ENCODE results near the gene MRPL27. TPM values are rescaled to one million over a fixed set of nuclear protein-coding genes. Genes with fewer than 3 reads are reported as not detected.

MRPL27 gene
- total RNA-seq, 4 donors from 2014 or later, result 16.4 to 72.1 (median 45.8) TPM

DNA sequence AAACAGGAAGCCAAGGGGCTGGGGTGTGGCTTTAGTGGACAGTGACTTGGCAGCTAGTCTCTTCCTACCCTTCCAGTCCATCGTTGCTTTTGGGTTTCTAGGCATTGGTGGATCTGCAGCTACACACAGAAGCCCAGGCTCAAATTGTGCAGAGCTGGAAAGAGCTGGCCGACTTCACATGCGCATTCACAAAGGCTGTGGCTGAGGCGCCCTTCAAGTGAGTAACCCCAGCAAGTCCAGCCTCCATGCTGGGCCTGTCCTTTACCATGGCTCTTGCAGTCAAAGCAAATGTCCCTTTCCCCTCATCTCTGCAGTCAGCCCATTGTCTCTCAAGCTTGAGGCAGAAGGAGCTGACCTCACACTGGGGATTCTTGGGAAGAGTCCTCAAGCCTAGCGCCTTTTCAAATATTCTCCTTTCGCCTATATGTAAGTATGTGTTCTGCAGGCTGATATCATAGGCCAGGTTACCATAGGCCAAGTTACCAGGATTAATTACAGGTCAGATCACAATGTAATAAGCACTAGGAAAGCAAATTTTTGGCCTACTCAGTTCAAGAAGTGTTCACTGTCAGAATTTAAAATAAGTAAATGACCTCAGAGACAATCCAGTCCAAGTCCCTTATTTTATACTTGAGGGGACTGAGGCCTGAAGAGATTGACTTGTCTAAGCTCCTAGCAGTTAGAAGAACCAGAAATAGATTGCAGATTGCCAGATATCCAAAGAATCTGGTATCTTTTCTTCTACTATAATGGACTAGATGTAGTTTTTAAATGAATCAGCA, 6.6 kb upstream of the MRPL27 start:
- no peak for TF ChIP-seq POLR2A (IDR thresholded peaks at IDR 0.05)
- TF ChIP-seq, protein P1, sequence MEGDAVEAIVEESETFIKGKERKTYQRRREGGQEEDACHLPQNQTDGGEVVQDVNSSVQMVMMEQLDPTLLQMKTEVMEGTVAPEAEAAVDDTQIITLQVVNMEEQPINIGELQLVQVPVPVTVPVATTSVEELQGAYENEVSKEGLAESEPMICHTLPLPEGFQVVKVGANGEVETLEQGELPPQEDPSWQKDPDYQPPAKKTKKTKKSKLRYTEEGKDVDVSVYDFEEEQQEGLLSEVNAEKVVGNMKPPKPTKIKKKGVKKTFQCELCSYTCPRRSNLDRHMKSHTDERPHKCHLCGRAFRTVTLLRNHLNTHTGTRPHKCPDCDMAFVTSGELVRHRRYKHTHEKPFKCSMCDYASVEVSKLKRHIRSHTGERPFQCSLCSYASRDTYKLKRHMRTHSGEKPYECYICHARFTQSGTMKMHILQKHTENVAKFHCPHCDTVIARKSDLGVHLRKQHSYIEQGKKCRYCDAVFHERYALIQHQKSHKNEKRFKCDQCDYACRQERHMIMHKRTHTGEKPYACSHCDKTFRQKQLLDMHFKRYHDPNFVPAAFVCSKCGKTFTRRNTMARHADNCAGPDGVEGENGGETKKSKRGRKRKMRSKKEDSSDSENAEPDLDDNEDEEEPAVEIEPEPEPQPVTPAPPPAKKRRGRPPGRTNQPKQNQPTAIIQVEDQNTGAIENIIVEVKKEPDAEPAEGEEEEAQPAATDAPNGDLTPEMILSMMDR (IDR thresholded peaks at IDR 0.05), result no peak
- Histone ChIP-seq H3K4me1 (no peaks in the 10 kb centered on the region), H3K4me3 (no peak overlapping the region), H3K27me3 (no peaks in the 10 kb centered on the region), H3K27ac (no peak overlapping the region), H3K9me3 (no peaks in the 10 kb centered on the region), H3K36me3 (no peaks in the 10 kb centered on the region)
- intact Hi-C loops (cut with DNase I; ENCODE audit: low total_unique reads), result no loop called here
- DNase-seq, result no peak

DNA sequence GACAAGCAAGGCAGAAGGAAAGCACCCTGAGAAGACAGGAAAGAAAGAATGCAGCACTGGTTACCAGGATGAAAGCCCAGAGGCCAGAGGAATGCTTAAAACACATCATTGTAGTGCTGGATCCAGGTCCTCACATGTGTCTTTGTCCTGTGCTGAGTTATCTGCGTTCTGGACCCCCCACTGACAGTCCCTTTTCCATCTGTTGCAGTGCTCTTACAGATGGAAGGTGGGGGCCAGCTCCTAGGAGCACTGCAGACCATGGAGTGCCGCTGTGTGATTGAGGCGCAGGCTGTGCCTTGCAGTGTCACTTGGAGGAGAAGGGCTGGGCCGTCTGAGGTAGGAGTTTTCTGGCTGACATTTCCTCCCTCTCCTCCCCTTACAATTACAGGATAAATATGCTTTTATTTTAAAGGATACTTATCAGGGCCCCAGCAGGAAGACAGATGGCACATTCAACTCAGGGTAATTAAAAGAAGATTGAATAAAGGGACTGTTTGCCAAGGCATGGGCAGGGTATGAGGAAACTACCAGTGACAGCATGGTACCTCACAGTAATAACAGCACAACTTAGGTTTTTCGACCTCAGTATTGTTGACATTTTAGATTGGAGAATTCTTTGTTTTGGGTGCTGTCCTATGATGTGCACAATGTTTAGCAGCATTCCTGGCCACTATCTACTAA, 3.0 kb upstream of the MRPL27 start:
- Histone ChIP-seq H3K9me3 (no peaks in the 10 kb centered on the region), H3K27me3 (no peaks in the 10 kb centered on the region), H3K27ac (no peak overlapping the region), H3K36me3 (no peaks in the 10 kb centered on the region), H3K4me1 (peaks cover 0 to 8% of the 10 kb centered on the region in 2 donors), H3K4me3 (no peak overlapping the region)
- no peak for DNase-seq
- no peak for TF ChIP-seq POLR2A (IDR thresholded peaks at IDR 0.05)
- TF ChIP-seq, protein P1 (IDR thresholded peaks at IDR 0.05), result no peak
- intact Hi-C loops (cut with DNase I; ENCODE audit: low total_unique reads), result no loop called here

- H3K9me3 ChIP-seq, result no peaks in the 10 kb centered on the region
- no peak overlapping the region for H3K27ac ChIP-seq
- TF ChIP-seq, protein P1 (IDR thresholded peaks at IDR 0.05), result no peak
- no peak for TF ChIP-seq POLR2A (IDR thresholded peaks at IDR 0.05)
- intact Hi-C loops (cut with DNase I; ENCODE audit: low total_unique reads), result no loop called here
- H3K4me1 ChIP-seq, result peaks cover 0 to 8% of the 10 kb centered on the region in 2 donors
- H3K27me3 ChIP-seq, result no peaks in the 10 kb centered on the region
- H3K4me3 ChIP-seq, result no peak overlapping the region
- DNase-seq, result no peak
- no peaks in the 10 kb centered on the region for H3K36me3 ChIP-seq
These were observed 721 bp upstream of the MRPL27 start for GRCh38 chr17:50373705-50374104.

GRCh38 chr17:50372222-50372757, 694 bp downstream of the MRPL27 start:
- H3K27me3 ChIP-seq, result no peaks in the 10 kb centered on the region
- H3K4me1 ChIP-seq, result peaks cover 0 to 8% of the 10 kb centered on the region in 2 donors
- TF ChIP-seq, protein P1 (IDR thresholded peaks at IDR 0.05), result no peak
- no peak for TF ChIP-seq POLR2A (IDR thresholded peaks at IDR 0.05)
- H3K9me3 ChIP-seq, result no peaks in the 10 kb centered on the region
- H3K4me3 ChIP-seq, result peak overlapping the region; percentile 65 to 98
- no peak for DNase-seq
- H3K36me3 ChIP-seq, result no peaks in the 10 kb centered on the region
- H3K27ac ChIP-seq, result peak overlapping the region; percentile 90 to 96
- intact Hi-C loops (cut with DNase I; ENCODE audit: low total_unique reads), result no loop called here

- no peak for DNase-seq
- intact Hi-C loops (cut with DNase I; ENCODE audit: low total_unique reads), result no loop called here
- H3K9me3 ChIP-seq, result no peaks in the 10 kb centered on the region
- H3K4me3 ChIP-seq, result no peak overlapping the region
- no peak overlapping the region for H3K27ac ChIP-seq
- TF ChIP-seq, protein P1 (IDR thresholded peaks at IDR 0.05), result no peak
- TF ChIP-seq POLR2A (IDR thresholded peaks at IDR 0.05), result no peak
- no peaks in the 10 kb centered on the region for H3K36me3 ChIP-seq
- H3K4me1 ChIP-seq, result peaks cover 0 to 8% of the 10 kb centered on the region in 2 donors
- H3K27me3 ChIP-seq, result no peaks in the 10 kb centered on the region
These were observed 1.5 kb downstream of the MRPL27 start for GRCh38 chr17:50371526-50371925.
